Suppressor macrophage treated with lipopolysaccharide for 4 hours (primary cell): ENCODE measurements around the gene DEDD2.

Experiments
- DNase-seq: peaks from one replicate; pipeline ENCODE4 v3.0.0-alpha.2; 2020

Gene DEDD2

DNA sequence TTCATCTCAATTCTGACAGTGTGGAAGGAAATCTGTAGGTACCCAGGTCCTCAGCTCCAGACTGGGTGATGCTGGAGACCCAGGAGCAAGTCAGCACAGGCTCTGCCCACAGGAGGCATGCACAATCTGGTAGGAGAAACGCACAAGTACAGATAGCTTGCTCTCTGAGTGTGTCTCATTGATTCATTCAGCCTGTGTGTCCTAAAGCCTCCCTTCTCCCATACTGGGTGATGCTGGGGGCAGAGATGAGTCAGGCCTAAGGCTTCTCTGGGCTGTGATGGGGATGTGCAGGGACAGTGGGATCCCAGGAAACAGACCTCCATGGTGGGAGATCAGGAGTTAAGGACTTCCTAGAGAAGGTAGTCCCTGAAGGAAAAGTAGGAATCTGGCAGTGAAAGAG, 9.4 kb upstream of the DEDD2 start:
- no peak for DNase-seq

DNA sequence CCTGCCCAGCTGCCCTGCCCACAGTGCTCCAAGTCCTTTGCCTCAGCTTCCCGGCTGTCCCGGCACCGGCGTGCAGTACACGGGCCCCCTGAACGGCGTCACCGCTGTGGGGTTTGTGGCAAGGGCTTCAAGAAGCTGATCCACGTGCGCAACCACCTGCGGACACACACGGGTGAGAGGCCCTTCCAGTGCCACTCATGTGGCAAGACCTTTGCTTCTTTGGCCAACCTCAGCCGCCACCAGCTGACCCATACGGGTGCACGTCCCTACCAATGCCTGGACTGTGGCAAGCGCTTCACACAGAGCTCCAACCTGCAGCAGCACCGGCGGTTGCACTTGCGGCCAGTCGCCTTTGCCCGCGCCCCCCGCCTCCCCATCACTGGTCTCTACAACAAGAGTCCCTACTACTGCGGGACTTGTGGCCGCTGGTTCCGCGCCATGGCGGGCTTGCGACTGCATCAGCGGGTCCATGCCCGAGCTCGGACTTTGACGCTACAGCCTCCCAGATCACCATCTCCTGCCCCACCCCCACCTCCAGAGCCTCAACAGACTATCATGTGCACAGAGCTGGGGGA, 8.3 kb upstream of the DEDD2 start:
- DNase-seq: no peak

DNA sequence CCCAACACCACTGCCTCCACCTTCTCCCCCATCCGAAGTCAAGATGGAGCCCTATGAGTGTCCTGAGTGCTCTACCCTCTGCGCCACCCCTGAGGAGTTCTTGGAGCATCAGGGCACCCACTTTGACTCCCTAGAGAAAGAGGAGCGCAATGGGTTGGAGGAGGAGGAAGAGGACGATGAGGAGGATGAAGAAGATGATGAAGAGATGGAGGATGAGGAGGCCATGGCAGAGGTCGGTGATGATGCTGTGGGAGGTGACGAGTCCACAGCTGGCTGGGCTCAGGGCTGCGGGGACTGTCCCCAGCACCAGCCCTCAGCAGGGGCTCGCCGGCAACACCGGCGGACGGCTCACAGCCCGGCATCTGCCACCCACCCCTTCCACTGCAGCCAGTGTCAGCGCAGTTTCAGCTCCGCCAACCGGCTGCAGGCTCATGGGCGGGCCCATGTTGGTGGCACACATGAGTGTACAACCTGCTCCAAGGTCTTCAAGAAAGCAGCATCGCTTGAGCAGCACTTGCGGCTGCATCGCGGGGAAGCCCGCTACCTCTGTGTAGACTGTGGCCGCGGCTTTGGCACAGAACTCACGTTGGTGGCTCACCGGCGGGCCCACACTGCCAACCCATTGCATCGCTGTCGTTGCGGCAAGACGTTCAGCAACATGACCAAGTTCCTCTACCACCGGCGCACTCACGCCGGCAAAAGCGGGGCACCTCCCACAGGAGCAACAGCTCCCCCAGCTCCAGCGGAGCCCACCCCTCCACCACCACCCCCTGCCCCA, 7.7 kb upstream of the DEDD2 start:
- DNase-seq: no peak

DNA sequence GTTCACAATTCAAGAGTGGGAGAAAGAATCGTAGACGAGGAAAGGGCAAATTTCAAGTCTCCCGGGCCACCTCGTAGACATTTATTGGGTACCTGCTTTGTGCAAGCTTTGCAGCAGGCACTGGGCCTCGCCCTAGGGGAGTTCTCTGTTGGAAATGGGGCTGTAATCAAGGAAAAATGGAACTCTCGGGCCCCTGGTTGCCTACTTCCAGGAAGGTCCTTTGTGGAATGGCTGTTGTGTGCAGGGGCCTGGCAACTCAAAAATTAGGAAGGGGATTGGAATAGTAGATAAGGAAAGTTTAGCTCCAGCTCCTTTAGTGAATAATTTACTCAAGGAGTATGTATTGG, 3.2 kb upstream of the DEDD2 start:
- no peak for DNase-seq

- peak; percentile 98 for DNase-seq
These were observed 2.6 kb upstream of the DEDD2 start, which contains the start of gene ZNF526 for GRCh38 chr19:42219812-42220750. Gene ZNF526 (plus strand): TSS chr19:42220312. CDS start chr19:42224404, 4,092 bp downstream.

DNA sequence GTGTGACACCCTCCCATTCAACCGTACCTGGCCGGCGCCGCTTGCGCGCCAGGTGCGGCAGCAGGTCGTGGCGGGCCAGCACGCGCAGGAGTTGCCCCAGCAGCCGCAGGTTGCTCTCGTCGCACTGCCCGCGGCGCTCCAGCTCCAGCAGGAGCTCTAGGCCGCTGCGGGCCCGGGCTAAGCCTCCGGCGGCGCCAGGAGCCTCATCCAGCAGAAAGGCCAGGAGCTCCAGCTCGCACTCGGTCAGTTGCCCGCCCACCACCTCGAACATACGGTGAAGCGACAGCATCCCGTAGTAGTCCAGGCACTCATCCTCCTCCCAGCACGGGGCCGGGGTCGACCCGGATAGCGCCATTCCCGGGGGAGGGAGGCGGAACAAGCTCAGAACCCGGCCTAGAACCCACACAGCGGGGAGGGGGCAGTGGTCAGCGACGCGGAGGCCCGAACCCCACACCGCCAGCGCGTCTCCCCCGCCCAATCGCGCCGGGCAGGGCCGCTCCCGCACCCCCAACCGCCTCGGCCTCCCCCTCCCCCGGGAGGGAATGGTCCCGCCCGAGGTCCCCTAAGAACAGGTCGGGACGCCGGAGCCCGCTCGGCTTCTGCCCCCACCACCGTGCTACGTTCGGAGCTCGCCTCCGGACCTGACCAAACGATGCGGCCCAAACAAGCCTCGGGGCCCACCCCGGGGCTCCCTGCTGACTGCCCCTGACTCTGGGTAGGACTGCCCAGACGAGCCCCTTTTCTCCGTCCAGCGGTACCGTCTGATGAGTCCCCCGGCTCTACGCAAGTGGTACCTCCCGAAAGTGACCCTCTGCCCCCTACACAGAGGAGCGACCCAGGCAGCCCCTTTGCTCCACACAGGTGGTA, 591 bp downstream of the DEDD2 start:
- peak; percentile 41 for DNase-seq

GRCh38 chr19:42214810-42215485, 2.5 kb downstream of the DEDD2 start:
- no peak for DNase-seq

DNA sequence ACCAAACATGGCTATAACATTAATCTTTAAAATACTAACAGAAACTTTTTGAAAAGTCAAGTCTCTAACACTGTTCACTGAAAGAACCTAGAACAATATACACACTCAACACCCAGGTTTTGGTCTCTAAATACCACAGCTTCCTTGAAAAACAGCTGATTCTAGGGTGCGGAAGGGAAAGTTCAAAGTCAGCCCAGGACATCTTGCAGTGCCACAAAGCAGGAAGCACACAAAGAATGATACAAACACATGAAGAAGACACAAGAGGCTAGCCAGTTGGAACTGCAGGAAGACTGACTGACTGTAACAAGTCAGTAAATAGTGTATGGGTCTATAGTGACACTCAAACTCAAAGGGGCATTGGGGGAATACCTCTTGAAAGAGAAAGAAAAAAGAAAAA, 4.6 kb downstream of the DEDD2 start:
- DNase-seq: peak; percentile 55

DNA sequence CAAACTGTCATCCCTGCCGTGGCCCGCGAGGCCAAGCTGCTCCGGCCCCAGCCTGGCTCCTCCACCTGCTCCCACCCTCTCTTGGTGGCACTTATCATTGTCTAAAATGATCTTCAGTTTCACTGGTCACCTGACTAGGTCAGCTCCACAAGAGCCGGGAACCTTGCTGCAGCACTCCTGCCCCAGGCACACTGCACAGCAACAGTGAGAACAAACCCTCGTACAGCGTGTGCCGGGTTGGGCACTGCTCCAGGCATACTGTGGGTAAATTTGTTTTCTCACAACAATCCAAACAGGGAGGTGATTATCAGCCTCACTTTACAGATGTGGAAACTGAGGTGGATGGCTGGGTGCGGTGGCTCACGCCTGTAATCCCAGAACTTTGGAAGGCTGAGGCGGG, 8.9 kb downstream of the DEDD2 start:
- no peak for DNase-seq

GRCh38 chr19:42207767-42208271, 9.7 kb downstream of the DEDD2 start:
- DNase-seq: peak; percentile 81

GRCh38 chr19:42206871-42207755, 10.4 kb downstream of the DEDD2 start:
- no peak for DNase-seq

DNA sequence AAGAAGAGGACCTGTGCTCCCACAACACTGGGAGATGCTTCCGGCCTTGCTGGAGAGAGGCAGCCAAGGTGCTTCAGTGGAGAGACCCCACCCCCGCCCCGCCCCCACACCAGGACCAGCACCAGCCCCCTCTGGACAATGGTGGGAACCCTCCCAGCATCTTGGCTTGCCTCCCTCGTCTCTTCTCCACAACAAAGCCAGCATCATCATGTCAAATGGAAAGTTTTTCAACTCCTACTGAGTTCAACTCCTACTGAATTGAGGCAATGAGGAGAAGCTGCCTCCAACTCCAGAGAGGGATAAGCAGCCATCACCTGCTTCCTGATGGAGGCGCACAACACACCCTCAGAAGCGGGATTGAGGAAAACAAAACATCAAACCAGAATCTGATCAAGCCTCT, 12.8 kb downstream of the DEDD2 start:
- DNase-seq: no peak

- DNase-seq: no peak
These were observed 13.8 kb downstream of the DEDD2 start for GRCh38 chr19:42203700-42204099.

DNA sequence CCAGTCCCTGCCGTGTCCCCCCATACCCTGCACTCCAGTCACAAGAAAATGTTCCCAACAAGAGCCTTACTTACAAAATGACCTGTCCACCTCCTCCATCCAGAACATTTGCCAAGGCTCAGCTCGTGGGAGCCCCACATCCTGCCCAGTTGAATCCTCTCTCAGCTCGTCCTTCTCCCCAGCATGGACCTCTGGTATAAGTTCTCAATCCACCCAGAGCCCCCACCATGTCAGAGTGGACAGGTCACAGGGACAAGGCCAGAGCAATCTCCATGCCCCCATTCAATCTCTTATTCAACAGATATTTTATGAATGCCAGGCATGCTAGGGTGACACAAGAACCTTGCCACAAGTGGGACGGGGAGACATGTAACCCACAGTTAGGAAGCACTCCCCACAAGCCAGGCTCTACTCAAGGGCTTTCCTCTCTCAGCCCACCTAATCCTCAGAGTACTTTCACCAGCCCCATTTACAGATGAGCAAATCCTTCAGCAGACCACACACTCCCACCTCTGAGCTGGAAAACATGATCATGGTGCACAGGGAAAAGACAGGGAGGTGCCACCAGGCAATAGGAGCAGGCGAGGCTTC, 15.1 kb downstream of the DEDD2 start:
- peak; percentile 45 for DNase-seq

DNA sequence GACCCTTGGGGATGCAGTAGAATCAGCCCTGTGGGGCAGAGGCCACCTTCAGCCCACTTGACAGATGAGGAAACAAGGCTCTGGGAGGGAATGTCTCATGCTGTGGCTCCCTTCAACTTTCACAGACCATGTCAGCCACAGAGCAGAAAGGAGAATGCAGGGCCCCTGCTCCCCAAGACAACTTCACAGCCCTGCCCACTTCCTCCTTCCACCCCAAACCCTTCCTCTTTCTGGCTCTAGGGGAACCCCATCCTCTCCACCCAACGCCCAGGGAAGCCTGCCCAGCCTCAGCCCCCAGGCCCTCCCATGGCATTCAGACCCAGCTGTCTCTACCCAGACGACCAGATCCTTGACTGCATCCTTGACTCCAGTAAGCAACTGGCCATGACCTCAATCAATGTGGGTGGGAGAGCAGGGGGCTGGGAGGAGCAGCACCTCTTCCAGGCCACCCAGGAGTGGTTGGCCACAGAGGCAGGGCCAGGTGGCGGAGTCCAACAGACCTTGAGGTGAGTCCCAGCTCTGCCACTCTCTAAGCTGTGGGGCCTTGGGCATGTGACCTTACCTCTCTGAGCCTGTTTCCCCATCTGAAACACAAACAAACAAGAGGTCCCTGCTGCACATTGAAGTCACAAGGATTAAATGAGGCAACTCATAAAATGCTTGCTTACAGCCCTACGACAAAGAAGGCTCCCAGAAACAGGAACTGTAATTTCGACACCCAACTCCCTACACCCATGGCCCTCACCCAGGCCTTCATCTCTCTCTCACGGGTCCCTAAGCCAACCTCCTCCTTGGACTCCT, 15.8 kb downstream of the DEDD2 start:
- peak; percentile 92 for DNase-seq

DNA sequence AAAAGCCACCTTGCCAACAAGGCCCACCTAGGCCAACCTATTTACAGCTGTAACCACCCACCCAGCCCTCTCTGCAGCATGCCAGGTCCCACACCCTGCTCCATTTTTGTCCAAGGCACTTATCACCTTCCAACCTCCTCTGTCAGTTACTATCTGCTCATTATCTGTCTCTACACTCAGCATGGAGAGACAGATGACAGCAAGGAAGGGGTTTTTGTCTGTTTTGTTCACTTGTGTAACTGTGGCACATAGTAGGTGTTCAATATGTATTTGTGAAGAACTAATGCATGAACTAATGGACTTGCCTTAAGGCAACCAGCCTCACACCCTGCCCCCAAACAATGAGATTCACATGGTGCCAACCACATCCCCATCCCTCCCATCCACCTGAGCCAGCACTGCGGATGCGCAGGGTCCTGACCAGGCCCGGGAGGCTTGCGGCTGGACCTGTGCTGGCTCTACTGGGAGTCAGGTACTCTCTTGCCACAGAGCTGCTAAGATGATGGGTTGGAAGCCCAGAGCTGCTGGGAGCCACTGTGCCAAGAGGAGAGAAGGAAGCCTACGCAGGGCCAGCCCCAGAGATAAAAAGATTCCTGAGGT, 17.3 kb downstream of the DEDD2 start:
- DNase-seq: no peak

DNA sequence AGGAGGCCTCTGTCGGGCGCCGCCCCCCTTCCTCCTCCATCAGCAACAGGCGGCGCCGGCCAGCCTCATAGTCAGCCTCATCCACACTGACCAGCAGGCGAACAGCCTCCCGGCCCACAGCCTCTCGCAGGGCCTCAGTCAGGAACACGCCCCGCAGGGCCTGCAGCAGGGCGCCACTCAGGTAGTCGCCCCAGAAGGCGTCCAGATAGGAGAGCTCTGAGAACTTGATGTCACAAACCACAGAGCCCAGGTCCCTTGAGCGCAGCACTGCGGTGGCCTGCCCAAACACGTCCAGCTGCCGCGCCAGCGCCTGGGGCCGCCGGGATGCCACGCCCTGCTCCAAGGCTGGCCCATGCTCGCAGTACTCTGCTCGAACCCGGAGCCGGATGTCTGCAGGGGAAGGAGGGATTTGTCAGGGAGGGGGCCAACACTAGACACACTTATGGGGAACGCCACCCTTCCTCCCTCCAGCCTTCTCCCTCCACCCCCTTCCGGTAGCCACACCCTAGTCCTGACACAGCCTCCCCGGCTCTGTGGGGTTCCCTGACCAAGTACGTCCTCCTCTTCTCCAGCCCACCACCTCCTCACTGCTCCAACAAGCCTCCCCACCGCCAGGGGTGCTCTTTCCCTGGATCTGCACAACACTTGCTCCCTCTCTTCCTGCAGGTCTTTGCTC, 17.9 kb downstream of the DEDD2 start:
- DNase-seq: peak; percentile 57

DNA sequence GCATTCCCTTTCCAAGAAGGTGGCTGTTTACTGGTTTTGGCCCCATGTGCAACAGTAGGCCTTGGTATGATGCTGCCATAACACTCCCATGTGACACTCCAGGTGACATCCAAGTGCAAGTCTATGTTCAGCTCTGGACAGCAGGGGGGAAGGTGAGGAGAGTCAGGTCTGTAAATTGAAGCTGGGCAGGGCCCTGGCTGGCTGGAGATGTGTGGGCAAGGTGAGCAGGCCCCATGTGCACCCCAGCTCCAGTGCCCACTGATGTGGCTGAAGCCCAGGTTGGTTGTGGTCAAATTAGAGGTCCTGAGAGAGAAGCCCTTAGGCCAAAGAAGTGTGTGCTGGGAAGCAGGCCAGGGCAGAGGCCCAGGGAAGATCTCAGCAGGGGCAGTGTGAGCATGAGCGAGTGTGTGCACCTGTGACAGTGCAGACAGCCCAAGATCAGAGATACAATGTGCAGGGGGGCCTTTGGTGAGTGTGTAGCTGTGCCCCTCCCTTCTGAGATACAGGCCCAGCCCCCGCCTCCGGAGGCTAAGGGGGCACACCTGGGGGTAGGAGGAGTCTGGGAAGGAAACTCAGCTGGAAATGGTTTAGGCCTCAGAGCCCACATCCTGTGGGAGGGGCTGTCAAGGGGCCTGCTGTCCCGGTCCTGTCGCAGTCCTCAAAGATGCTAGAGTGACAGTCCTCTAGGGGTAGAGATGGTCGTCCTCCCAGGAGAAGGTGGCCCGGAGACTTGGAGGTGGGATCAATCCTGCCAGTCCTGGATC, 18.6 kb downstream of the DEDD2 start:
- DNase-seq: no peak
